ENCODE measurements around the gene PTPRN2. TPM values are rescaled to one million over a fixed set of nuclear protein-coding genes. Genes with fewer than 3 reads are reported as not detected.

The PTPRN2 gene
- 3.6 and 4.5 TPM in 2 replicates for total RNA-seq (2021; fragmentation: NEBNext Ultra II Directional; extraction: Animal tissue kit (Norgen Biotek cat#: 25700))
- 2.6 and 4.9 TPM in 2 replicates for polyA plus RNA-seq (2011; rRNA removed)
- polyA plus RNA-seq (2011; cell fraction: cytosol; rRNA removed) = 3.7 TPM
- 5.5 TPM for polyA plus RNA-seq (2011; cell fraction: nucleus; rRNA removed)
- 1.3 to 2.3 TPM (median 1.8 TPM) in 4 replicates for polyA plus RNA-seq (2012, experiment 1 of 2)
- 1.4 TPM for polyA plus RNA-seq (2012, experiment 2 of 2)
- 1.4 TPM for polyA plus RNA-seq (2013, experiment 1 of 2)
- 1.5 TPM for polyA plus RNA-seq (2013, experiment 2 of 2)
- 3.4 and 3.5 TPM in 2 replicates for polyA minus RNA-seq (2011; rRNA and poly(A)+ RNA removed)
- polyA minus RNA-seq (2011; cell fraction: cytosol; rRNA and poly(A)+ RNA removed) = 4.8 TPM
- 7.4 TPM for polyA minus RNA-seq (2011; cell fraction: nucleus; rRNA and poly(A)+ RNA removed)
- long read RNA-seq, experiment 1, partial matches to known transcripts = 0 of 3 reads
- long read RNA-seq, experiment 1, other reads (novel, unspliced or antisense) = 3 of 3 reads
- long read RNA-seq, experiment 2, partial matches to known transcripts = 1 of 1 reads
- long read RNA-seq, experiment 2, other reads (novel, unspliced or antisense) = 0 of 1 reads

DNA sequence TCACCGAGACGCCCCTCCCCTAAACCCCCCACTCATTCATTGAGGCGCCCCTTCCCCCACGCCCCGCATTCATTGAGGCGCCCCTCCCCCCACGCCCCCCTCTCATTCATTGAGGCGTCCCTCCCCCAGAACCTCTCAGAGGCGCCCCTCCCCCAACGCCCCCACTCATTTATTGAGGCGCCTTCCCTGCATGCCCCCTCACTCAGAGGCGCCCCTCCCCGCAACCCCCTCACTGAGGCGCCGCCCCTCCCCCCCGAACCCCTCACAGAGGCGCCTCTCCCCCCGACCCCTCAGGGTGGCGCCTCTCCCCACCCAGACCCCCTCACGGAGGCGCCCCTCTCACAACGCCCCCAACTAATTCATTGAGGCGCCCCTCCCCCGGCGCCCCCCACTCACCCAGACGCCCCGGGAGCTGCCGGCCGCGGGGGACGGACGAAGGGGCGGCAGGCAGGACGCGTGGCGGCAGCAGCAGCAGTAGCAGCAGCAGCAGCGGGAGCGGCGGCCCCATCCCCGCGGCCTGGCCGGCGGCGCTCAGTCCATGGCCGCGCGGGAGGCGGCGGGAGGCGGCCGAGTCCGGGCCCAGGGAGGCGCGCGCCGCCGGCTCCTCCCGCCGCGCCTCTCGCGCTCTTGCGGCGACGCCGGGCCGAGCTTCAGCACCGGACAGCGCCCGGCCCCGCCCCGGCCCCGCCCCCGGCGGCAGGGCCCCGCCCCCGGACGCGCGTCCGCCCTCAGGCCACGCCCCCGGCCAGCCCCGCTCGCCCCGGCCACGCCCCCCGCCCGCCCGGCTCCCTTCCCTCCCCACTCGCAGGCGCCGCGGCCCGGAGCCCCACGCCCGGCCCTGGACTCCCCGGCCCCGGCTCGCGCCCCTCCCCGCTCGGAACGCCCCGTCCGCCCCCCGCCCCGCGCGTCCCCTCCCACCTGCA, at the start of gene PTPRN2:
Gene PTPRN2 (minus strand): TSS at position 662 of the 923 bp plus-strand sequence.
- H3K79me2 ChIP-seq (ENCODE audit: control insufficient read depth in 1 of 2, insufficient read depth in 2 of 2, low read length in 2 of 2) = no peaks in the 10 kb centered on the region
- no peak within 1 kb of the TSS for H2BK120ac ChIP-seq (replicated peaks; ENCODE audit: low read depth, low read length)
- H3K27me3 ChIP-seq (replicated peaks in 1 of 4; ENCODE audit: control insufficient read depth in 3 of 4, extremely low read depth in 1 of 4, insufficient read depth in 3 of 4, low read length in 3 of 4) = peaks cover 33 to 65% (median 58%) of the 10 kb centered on the region in 4 experiments
- H2AK5ac ChIP-seq (ENCODE audit: low read depth, low read length) = no peak within 1 kb of the TSS
- peaks cover 7% of the 10 kb centered on the region; the same call in 1 of the 2 replicates for H3K23me2 ChIP-seq (ENCODE audit: low read depth, low read length)
- no peak within 1 kb of the TSS for H2BK12ac ChIP-seq (ENCODE audit: low read depth, low read length)
- H3K4me3 ChIP-seq (ENCODE audit: extremely low read depth in 1 of 4, insufficient read depth in 2 of 4, low read depth in 3 of 4, low read length in 4 of 4) = peak within 1 kb of the TSS; percentile 27 to 67 (median 28)
- 1% methylated on average over 25 of the region's 110 CpGs; no CpG with 5 or more reads in 1 of the 2 experiments for whole genome bisulfite sequencing, 2 experiments (ENCODE audit: extremely low coverage in 1 of 2, insufficient coverage in 1 of 2, insufficient read length in 1 of 2, insufficient replicate concordance in 2 of 2, low coverage in 1 of 2, low lambda C conversion rate in 2 of 2, missing lambda C conversion rate in 1 of 2)
- no peak within 1 kb of the TSS for H2AFZ ChIP-seq (ENCODE audit: low read length)
- no peak within 1 kb of the TSS; the same call in 1 of the 2 replicates for H3K18ac ChIP-seq (ENCODE audit: extremely low read depth, low read length)
- H3K4ac ChIP-seq (replicated peaks; ENCODE audit: insufficient read length, low read depth, low read length) = no peak within 1 kb of the TSS
- H3K4me1 ChIP-seq (replicated peaks in 1 of 4; ENCODE audit: control insufficient read depth in 3 of 4, insufficient read depth in 4 of 4, low read length in 3 of 4) = peaks cover 0 to 10% (median 5%) of the 10 kb centered on the region in 4 experiments; a peak in 5 of 7 replicates
- DNase-seq (ENCODE audit: low read depth in 1 of 2, low spot score in 2 of 2) (peak in 1 of 2 experiments; percentile 77), FAIRE-seq (no peak)
- no peak within 1 kb of the TSS for H3K9ac ChIP-seq (replicated peaks in 1 of 4; ENCODE audit: extremely low read depth in 1 of 4, low read depth in 3 of 4, low read length in 3 of 4)
- ChIA-PET POLR2A (ENCODE audit: partially characterized antibody) (interaction anchor here (0.5 kb wide), 1 partner anchor 1190 kb away, joined by 3 read pairs; no protein-coding TSS in a partner anchor), CTCF (ENCODE audit: partially characterized antibody) (no interaction called here)
- H3K14ac ChIP-seq (ENCODE audit: insufficient read length) = no peak within 1 kb of the TSS
- no peak within 1 kb of the TSS for H2BK20ac ChIP-seq (ENCODE audit: low read length)
- H3K79me1 ChIP-seq (ENCODE audit: low read depth, low read length) = no peaks in the 10 kb centered on the region
- H3K27ac ChIP-seq (ENCODE audit: low read depth, low read length) = no peak within 1 kb of the TSS
- H4K8ac ChIP-seq (ENCODE audit: extremely low read depth, insufficient read depth, low read length) = peak within 1 kb of the TSS; percentile 71; the same call in 1 of the 2 replicates
- H2BK5ac ChIP-seq (ENCODE audit: low read depth, low read length) = no peak within 1 kb of the TSS
- no peak within 1 kb of the TSS for H4K91ac ChIP-seq (replicated peaks; ENCODE audit: insufficient read length, low read length)
- H3K9me3 ChIP-seq (ENCODE audit: insufficient read depth in 2 of 2, low read depth in 1 of 2, low read length in 1 of 2) = peaks cover 2% of the 10 kb centered on the region in 2 experiments; a peak in 1 of 4 replicates
- no peak within 1 kb of the TSS for H4K5ac ChIP-seq (ENCODE audit: insufficient read length, low read depth, low read length)
- H4K20me1 ChIP-seq (replicated peaks in 1 of 2; ENCODE audit: control insufficient read depth in 1 of 2, insufficient read depth in 2 of 2, low read length in 2 of 2) = peaks cover 5 to 6% of the 10 kb centered on the region in 2 experiments
- H3K36me3 ChIP-seq (ENCODE audit: control insufficient read depth in 2 of 4, insufficient read depth in 4 of 4, low read length in 3 of 4) = no peaks in the 10 kb centered on the region
- H3K23ac ChIP-seq (ENCODE audit: insufficient read length) = no peak within 1 kb of the TSS
- H3K4me2 ChIP-seq (ENCODE audit: insufficient read depth in 1 of 2, low read depth in 2 of 2, low read length in 2 of 2) = peak within 1 kb of the TSS; percentile 38 to 85; a peak in 3 of 4 replicates
- H3K56ac ChIP-seq (replicated peaks; ENCODE audit: insufficient read length, low read depth, low read length) = no peak within 1 kb of the TSS
- no peak within 1 kb of the TSS for H2BK15ac ChIP-seq (ENCODE audit: low read length)
- TF ChIP-seq RAD21 (IDR thresholded peaks at IDR 0.05 in 1 of 2, conservative IDR thresholded peaks at IDR 0.05 in 1 of 2; ENCODE audit: low read depth in 2 of 2, low read length in 2 of 2) = 0 out of 4 replicates have a peak, but pooled peaks of 1 of the 2 experiments have one; percentile 1
- no peak; the same call in 1 of the 2 replicates for TF ChIP-seq GABPA (IDR thresholded peaks at IDR 0.05; ENCODE audit: borderline replicate concordance, insufficient read depth, low read length)
- TF ChIP-seq KDM1A (IDR thresholded peaks at IDR 0.05; ENCODE audit: borderline replicate concordance, low read length) = no peak
- TF ChIP-seq SIRT6 (IDR thresholded peaks at IDR 0.05; ENCODE audit: low read length) = no peak
- TF ChIP-seq TEAD4 (IDR thresholded peaks at IDR 0.05; ENCODE audit: low read depth, low read length) = no peak
- 0 out of 4 replicates have a peak, but pooled peaks of 1 of the 2 experiments have one; percentile 47 for TF ChIP-seq SIN3A (conservative IDR thresholded peaks at IDR 0.05 in 1 of 2, IDR thresholded peaks at IDR 0.05 in 1 of 2; ENCODE audit: low read depth in 1 of 2, low read length in 2 of 2)

Measured in H1 (cell line).